IPS-18a (cell line): ENCODE measurements around the gene TUBA1A.
A peak's percentile ranks its signal among the peaks of the same experiment; 100 is the strongest.
"Not testable (repeated sequence)": the region's sequence is repeated elsewhere in the genome, so short reads cannot be mapped to it uniquely, and the experiment has no call there.

Source experiments
- H3K27ac ChIP-seq: one replicate; pipeline ENCODE4 v1.5.1; 2013; ENCODE audit warnings: low read length
- H3K27me3 ChIP-seq: one replicate; pipeline ENCODE4 v1.6.1; 2013; ENCODE audit warnings: mild to moderate bottlenecking, low read length; ENCODE audit not compliant: control insufficient read depth, insufficient read depth
- H3K36me3 ChIP-seq: one replicate; pipeline ENCODE4 v1.6.1; 2013; ENCODE audit warnings: low read depth, low read length; ENCODE audit not compliant: control insufficient read depth
- H3K4me1 ChIP-seq: one replicate; pipeline ENCODE4 v1.6.1; 2013; ENCODE audit warnings: low read depth, low read length; ENCODE audit not compliant: control insufficient read depth
- H3K4me3 ChIP-seq: one replicate; pipeline ENCODE4 v1.5.1; 2013; ENCODE audit warnings: low read length
- H3K9ac ChIP-seq: one replicate; pipeline ENCODE4 v1.6.1; 2013; ENCODE audit warnings: mild to moderate bottlenecking, low read length, moderate library complexity
- H3K9me3 ChIP-seq: one replicate; pipeline ENCODE4 v1.6.1; 2013; ENCODE audit warnings: low read depth, low read length; ENCODE audit not compliant: control insufficient read depth

The TUBA1A gene

DNA sequence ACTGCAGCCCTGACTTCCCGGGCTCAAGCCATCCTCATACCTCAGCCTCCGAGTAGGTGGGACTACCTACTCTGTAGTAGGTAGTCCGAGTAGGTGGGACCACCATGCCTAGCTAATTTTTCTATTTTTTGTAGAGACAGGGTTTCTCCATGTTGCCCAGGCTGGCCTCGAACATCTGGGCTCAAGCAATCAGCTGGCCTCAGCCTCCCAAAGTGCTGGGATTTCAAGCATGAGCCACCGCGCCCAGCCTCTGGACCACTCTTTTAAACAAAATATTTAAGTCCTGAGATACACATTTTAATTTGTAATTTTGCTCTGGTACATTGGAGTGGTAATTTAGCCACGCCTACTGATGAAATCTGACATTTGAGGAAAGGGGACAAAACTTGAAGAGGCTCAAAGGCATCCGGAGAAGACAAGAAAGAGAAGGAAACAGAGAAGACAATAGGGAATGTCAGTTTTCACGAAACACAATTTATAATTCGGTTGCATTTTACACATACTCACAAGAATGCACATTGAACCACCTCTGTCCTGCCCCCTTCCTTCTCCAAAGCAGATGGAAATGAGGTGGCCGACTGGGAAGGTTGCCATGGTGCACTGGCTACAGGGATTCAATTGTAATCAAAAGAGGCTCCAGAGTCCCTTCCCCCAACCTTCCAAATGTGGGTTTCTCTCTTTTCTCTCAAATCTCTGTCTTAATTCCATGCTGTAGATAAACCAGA is 9.7 kb upstream of the TUBA1A start:
- peak overlapping the region; percentile 48 for H3K27ac ChIP-seq
- H3K9me3 ChIP-seq = no peaks in the 10 kb centered on the region
- H3K27me3 ChIP-seq = no peaks in the 10 kb centered on the region
- peaks cover 35% of the 10 kb centered on the region for H3K4me1 ChIP-seq
- peak overlapping the region; percentile 16 for H3K4me3 ChIP-seq
- peak overlapping the region; percentile 39 for H3K9ac ChIP-seq
- H3K36me3 ChIP-seq = no peaks in the 10 kb centered on the region

- Histone ChIP-seq H3K4me3 (no peak overlapping the region), H3K9ac (no peak overlapping the region), H3K9me3 (no peaks in the 10 kb centered on the region), H3K27me3 (no peaks in the 10 kb centered on the region), H3K4me1 (peaks cover 35% of the 10 kb centered on the region), H3K36me3 (no peaks in the 10 kb centered on the region), H3K27ac (no peak overlapping the region)
Observed at GRCh38 chr12:49197256-49197655, 8.4 kb upstream of the TUBA1A start.

- no peak overlapping the region for H3K9ac ChIP-seq
Observed at GRCh38 chr12:49195736-49196135, 6.9 kb upstream of the TUBA1A start.

GRCh38 chr12:49193746-49194145 is 4.9 kb upstream of the TUBA1A start:
- not testable (repeated sequence) for H3K4me3 ChIP-seq, H3K27me3 ChIP-seq, H3K36me3 ChIP-seq, H3K9me3 ChIP-seq, H3K27ac ChIP-seq, H3K9ac ChIP-seq
- H3K4me1 ChIP-seq = peaks cover 13% of the 10 kb centered on the region

More at GRCh38 chr12:49195736-49196135, 6.9 kb upstream of the TUBA1A start:
- Histone ChIP-seq H3K9me3 (no peaks in the 10 kb centered on the region), H3K4me1 (peaks cover 21% of the 10 kb centered on the region), H3K27me3 (no peaks in the 10 kb centered on the region), H3K27ac (no peak overlapping the region), H3K36me3 (no peaks in the 10 kb centered on the region), H3K4me3 (no peak overlapping the region)

DNA sequence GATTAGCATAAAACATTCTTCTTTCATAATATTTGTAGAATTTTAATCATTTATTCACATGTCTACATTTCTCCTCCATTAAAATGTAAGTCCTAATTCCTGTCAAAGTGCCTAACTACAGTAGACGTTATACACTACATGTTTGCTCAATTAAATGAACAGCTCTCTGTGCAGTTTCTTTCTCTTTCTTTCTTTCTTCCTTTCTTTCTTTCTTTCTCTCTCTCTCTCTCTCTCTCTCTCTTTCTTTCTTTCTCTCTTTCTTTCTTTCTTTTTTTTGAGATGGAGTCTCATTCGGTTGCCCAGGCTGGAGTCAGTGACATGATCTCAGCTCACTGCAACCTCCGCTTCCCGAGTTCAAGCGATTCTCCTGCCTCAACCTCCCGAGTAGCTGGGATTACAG is 2.6 kb upstream of the TUBA1A start:
- not testable (repeated sequence) for H3K9ac ChIP-seq, H3K4me1 ChIP-seq, H3K27me3 ChIP-seq, H3K36me3 ChIP-seq, H3K4me3 ChIP-seq, H3K9me3 ChIP-seq, H3K27ac ChIP-seq

GRCh38 chr12:49190974-49191373 is 2.1 kb upstream of the TUBA1A start:
- Histone ChIP-seq H3K9me3 (no peaks in the 10 kb centered on the region), H3K27me3 (no peaks in the 10 kb centered on the region), H3K36me3 (peaks cover 7% of the 10 kb centered on the region), H3K9ac (no peak overlapping the region), H3K4me3 (no peak overlapping the region), H3K27ac (no peak overlapping the region), H3K4me1 (peaks cover 4% of the 10 kb centered on the region)

- Histone ChIP-seq H3K9ac (peak overlapping the region; percentile 96), H3K4me1 (peaks cover 4% of the 10 kb centered on the region), H3K36me3 (peaks cover 12% of the 10 kb centered on the region), H3K9me3 (no peaks in the 10 kb centered on the region), H3K27me3 (no peaks in the 10 kb centered on the region), H3K27ac (no peak overlapping the region), H3K4me3 (peak overlapping the region; percentile 96)
Observed at GRCh38 chr12:49189731-49190716, 1.1 kb upstream of the TUBA1A start.

GRCh38 chr12:49188201-49188915 is 522 bp downstream of the TUBA1A start:
- Histone ChIP-seq H3K27me3 (no peaks in the 10 kb centered on the region), H3K4me3 (peak overlapping the region; percentile 96), H3K36me3 (peaks cover 12% of the 10 kb centered on the region), H3K9ac (peak overlapping the region; percentile 96), H3K9me3 (no peaks in the 10 kb centered on the region), H3K4me1 (peaks cover 4% of the 10 kb centered on the region), H3K27ac (peak overlapping the region; percentile 85)

- Histone ChIP-seq H3K4me3 (peak overlapping the region; percentile 96), H3K4me1 (peaks cover 4% of the 10 kb centered on the region), H3K9ac (peak overlapping the region; percentile 96), H3K27me3 (no peaks in the 10 kb centered on the region), H3K9me3 (no peaks in the 10 kb centered on the region), H3K36me3 (peaks cover 12% of the 10 kb centered on the region), H3K27ac (no peak overlapping the region)
Observed at GRCh38 chr12:49187184-49187583, 1.7 kb downstream of the TUBA1A start.

GRCh38 chr12:49186307-49186706 is 2.6 kb downstream of the TUBA1A start:
- H3K9ac ChIP-seq, H3K4me3 ChIP-seq: not testable (repeated sequence)
- H3K36me3 ChIP-seq = peaks cover 12% of the 10 kb centered on the region

GRCh38 chr12:49184697-49185096 is 4.2 kb downstream of the TUBA1A start:
- H3K9me3 ChIP-seq, H3K27me3 ChIP-seq, H3K4me3 ChIP-seq, H3K4me1 ChIP-seq, H3K9ac ChIP-seq, H3K27ac ChIP-seq: not testable (repeated sequence)
- peaks cover 12% of the 10 kb centered on the region for H3K36me3 ChIP-seq

More at GRCh38 chr12:49186307-49186706, 2.6 kb downstream of the TUBA1A start:
- H3K27ac ChIP-seq, H3K9me3 ChIP-seq, H3K27me3 ChIP-seq, H3K4me1 ChIP-seq: not testable (repeated sequence)
